ENCODE data around the gene COMMD8.
"Not testable (repeated sequence)": the region's sequence is repeated elsewhere in the genome, so short reads cannot be mapped to it uniquely, and the experiment has no call there.

Gene COMMD8
- 9.2 to 22.9 reads per million in 2 donors for total RNA-seq

- DNase-seq: peak; percentile 96
Observed at GRCh38 chr4:47463235-47463956, at the start of gene COMMD8. COMMD8 (minus strand) TSS chr4:47463702; CDS start chr4:47463651, 51 bp downstream.

GRCh38 chr4:47510506-47511143, 47.1 kb upstream of the COMMD8 start:
- DNase-seq: no peak

DNA sequence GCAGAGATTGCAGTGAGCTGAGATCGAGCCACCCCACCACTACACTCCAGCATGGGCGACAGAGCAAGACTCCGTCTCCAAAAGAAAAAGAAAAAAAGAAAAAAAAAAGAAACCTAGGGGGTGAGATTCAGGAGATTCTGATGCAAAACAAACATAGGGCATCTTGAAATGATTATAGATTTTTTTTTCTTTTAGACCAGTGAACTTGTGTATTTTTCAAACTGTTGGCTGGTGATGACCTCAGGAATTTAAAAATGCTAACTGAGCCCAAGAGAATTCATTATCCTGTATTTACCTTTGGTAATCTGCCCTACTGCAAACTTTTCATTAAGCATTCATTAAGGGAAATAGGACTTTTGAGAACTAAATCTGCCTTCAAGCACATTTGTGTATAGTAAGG, 42.2 kb upstream of the COMMD8 start:
- DNase-seq: no peak

GRCh38 chr4:47505147-47505546, 41.6 kb upstream of the COMMD8 start:
- no peak for DNase-seq

GRCh38 chr4:47500776-47501175, 37.3 kb upstream of the COMMD8 start:
- no peak for DNase-seq

- DNase-seq: no peak
Observed at GRCh38 chr4:47499700-47500099, 36.2 kb upstream of the COMMD8 start.

- no peak for DNase-seq
Observed at GRCh38 chr4:47498899-47499298, 35.4 kb upstream of the COMMD8 start.

- no peak for DNase-seq
Observed at GRCh38 chr4:47494124-47494430, 30.6 kb upstream of the COMMD8 start.

DNA sequence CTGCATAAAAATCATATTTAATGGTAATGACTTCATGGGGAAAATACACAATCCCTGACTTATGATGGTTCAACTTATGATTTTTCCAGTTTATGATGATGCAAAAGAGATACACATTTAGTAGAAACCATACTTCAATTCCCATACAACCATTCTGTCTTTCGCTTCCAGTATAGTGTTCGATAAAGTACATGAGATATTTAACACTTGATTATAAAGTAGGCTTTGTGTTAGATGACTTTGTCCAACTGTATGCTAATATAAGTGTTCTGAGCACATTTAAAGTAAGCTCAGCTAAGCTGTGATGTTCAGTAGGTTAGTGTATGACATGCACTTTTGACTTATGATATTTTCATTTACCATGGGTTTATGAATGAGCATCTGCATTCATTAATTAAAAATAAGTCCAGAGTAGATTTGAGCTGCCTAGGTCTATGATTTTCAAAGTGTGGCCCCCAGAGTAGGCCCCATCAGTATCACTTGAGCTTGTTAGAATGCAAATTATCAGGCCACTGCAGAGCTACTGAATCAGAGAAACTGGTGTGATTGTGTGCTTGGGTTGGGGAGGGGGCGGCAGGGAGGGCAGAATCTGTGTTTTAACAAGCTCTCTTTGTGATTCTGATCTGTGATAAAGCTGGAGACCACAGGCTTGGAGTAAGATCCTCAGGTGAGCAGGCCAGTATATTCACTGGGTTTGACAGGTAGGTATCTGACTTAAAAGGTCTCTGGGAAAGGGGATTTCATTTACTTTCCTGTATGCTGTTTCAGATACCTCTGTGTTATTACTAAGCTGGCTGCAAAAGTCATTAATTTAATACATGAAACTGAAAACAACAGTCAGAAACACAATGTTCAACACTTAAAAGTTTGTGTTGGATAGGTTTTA, 30.0 kb upstream of the COMMD8 start:
- DNase-seq: no peak

DNA sequence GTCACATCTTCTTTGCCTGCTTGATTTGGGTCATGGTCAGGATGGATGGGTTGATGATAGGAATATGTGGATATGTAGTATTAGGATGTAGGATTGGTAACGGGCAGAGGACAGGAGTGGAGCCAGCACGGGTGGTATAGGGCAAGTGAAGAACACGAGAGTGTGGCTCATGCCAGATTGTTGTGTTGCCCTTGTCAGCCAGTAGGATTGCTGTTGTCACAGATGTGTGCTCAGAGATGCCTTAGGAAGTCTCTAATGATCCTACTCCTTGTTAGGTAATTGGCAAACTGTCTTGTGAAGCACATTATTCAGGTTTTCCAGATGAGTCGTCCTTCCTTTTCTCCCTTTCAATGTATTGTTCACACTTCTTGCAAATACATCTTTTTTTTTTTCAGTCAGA, 27.0 kb upstream of the COMMD8 start:
- DNase-seq: no peak

- DNase-seq: no peak
Observed at GRCh38 chr4:47488706-47489105, 25.2 kb upstream of the COMMD8 start.

- not testable (repeated sequence) for DNase-seq
Observed at GRCh38 chr4:47486727-47487126, 23.2 kb upstream of the COMMD8 start.

GRCh38 chr4:47486231-47486673, 22.8 kb upstream of the COMMD8 start:
- no peak for DNase-seq

DNA sequence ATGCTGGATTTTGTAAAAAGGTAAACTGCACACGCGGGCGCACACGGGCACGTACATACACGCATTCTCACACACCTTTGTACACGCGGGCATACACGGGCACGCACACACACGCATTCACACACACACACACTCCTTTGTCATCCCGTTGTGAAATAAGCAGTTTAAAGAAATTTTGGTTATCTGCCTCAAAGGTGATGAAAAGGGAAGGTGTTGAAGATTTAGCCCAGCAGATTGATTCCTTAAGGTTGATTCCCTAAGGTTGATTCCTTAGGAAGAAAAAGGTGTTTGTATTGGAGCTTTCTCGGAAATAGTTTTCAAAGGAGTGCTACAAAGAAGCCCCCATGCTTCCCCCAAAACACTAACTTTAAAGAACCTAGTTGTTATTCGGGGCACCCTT, 22.3 kb upstream of the COMMD8 start:
- no peak for DNase-seq

- peak; percentile 63 for DNase-seq
Observed at GRCh38 chr4:47485047-47485692, 21.7 kb upstream of the COMMD8 start, which contains the start of gene ATP10D. ATP10D (plus strand) TSS chr4:47485275; CDS start chr4:47512541, 27,266 bp downstream.

- no peak for DNase-seq
Observed at GRCh38 chr4:47484168-47484567, 20.7 kb upstream of the COMMD8 start.

- DNase-seq: no peak
Observed at GRCh38 chr4:47483745-47484144, 20.2 kb upstream of the COMMD8 start.

GRCh38 chr4:47482326-47482725, 18.8 kb upstream of the COMMD8 start:
- no peak for DNase-seq

GRCh38 chr4:47478804-47479203, 15.3 kb upstream of the COMMD8 start:
- DNase-seq: no peak

DNA sequence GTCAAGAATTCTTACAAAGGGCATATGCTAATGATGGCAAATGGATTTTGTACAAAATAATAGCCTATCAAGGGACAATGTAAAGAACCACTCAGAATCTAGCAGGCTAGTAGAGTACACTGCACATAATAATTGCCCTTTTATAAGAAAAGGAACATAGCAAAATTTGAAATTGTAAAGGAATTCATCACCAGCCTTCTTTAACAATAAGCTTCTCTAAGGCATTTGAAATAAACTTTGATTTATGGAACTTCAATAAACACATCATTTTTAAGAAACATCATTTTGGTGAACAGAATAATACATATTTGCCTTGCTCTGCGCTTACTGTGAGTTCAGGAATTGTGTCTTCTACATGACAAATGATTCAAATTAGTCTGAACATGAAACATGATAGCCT, 11.9 kb upstream of the COMMD8 start:
- DNase-seq: no peak

DNA sequence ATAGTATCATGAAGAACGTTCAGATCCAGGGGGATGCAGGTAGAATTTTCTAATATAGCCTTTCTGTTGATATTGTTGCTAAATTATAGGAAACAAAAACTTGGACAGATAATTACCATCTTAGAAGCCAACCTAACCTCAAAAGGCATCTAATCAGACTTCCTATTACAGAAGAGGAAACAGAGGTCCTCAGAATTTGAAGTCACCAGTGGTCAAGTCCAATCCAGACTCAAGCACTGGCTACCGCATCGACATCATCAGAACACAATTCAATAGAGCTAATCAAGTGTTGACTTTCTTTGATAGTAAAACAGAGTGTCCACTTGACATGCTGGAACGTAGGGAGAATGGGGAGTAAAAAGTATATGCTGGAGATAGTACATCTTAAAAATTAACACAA, 11.3 kb upstream of the COMMD8 start:
- DNase-seq: no peak

- no peak for DNase-seq
Observed at GRCh38 chr4:47473141-47473750, 9.7 kb upstream of the COMMD8 start.

DNA sequence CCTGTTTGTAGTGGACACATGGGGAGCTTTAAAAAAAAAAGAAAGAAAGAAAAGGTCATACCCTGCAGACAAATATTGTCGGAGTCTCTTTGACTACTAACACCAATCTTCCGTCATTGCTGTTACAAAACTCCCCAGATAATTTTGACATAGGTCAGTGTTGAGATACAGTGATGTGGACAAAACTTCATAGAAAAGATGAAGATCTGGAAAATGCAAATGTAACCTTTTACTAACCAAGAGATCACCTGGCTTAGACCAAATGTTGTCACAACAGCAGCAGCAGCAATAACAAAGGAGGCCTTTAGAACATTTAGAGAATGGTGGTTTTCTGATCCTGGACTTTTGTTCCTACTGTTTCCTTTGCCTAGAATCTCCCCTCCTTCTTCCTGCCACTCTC, 8.1 kb upstream of the COMMD8 start:
- no peak for DNase-seq
